MM.1S (cell line): ENCODE data around the gene RHOT2.

Experiments
- EZH2 ChIP-seq: fragments of 300-600 bp; sonication (generic); optimal IDR thresholded peaks from 2 replicates; pipeline ENCODE3; 2017; ENCODE audit warnings: low read depth, mild to moderate bottlenecking, antibody characterized with exemption, low read length, mixed read lengths
- EZH2phosphoT487 ChIP-seq: fragments of 300-600 bp; sonication (generic); IDR thresholded peaks from 2 replicates; pipeline ENCODE4 v1.6.1; 2018; ENCODE audit warnings: antibody characterized with exemption, low read length
- TF ChIP-seq, protein P1 (sequence below): fragments of 300-600 bp; sonication (generic); IDR thresholded peaks from 2 replicates; pipeline ENCODE4 v1.5.1; 2016; ENCODE audit warnings: antibody characterized with exemption, low read length, mixed read lengths

- TF ChIP-seq, protein P1, sequence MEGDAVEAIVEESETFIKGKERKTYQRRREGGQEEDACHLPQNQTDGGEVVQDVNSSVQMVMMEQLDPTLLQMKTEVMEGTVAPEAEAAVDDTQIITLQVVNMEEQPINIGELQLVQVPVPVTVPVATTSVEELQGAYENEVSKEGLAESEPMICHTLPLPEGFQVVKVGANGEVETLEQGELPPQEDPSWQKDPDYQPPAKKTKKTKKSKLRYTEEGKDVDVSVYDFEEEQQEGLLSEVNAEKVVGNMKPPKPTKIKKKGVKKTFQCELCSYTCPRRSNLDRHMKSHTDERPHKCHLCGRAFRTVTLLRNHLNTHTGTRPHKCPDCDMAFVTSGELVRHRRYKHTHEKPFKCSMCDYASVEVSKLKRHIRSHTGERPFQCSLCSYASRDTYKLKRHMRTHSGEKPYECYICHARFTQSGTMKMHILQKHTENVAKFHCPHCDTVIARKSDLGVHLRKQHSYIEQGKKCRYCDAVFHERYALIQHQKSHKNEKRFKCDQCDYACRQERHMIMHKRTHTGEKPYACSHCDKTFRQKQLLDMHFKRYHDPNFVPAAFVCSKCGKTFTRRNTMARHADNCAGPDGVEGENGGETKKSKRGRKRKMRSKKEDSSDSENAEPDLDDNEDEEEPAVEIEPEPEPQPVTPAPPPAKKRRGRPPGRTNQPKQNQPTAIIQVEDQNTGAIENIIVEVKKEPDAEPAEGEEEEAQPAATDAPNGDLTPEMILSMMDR: no peak
- TF ChIP-seq EZH2 (no peak), EZH2phosphoT487 (no peak)
Measured at GRCh38 chr16:662095-662494, 5.8 kb upstream of the RHOT2 start.
